Tibial nerve (tissue), 4 donors: ENCODE results near the gene EOGT. TPM values are rescaled to one million over a fixed set of nuclear protein-coding genes. Genes with fewer than 3 reads are reported as not detected.

ENCODE experiments used
- DNase-seq, 2 donors: peaks; one replicate each; pipeline ENCODE4 v3.0.0-alpha.2; 2019; ENCODE audit warnings: low spot score in 2 of 2
- H3K27ac ChIP-seq, 4 donors: fragments of 200-600 bp; sonication (generic) in 3 of 4; one replicate each; pipeline ENCODE4 v1.5.1; 2017 to 2019; ENCODE audit warnings: mild to moderate bottlenecking in 1 of 4
- H3K27me3 ChIP-seq, 2 donors: fragments of 200-600 bp; sonication (generic) in 1 of 2; one replicate each; pipeline versions ENCODE4 v1.5.1 to v1.6.0; 2017 to 2019
- H3K36me3 ChIP-seq, 3 donors: fragments of 200-600 bp; sonication (generic); one replicate each; pipeline ENCODE4 v1.5.1; 2018 to 2019
- H3K4me1 ChIP-seq, 4 donors: fragments of 200-600 bp; sonication (generic) in 3 of 4; one replicate each; pipeline ENCODE4 v1.5.1; 2017 to 2019
- H3K4me3 ChIP-seq, 4 donors: fragments of 200-600 bp; sonication (generic) in 3 of 4; one replicate each; pipeline ENCODE4 v1.5.1; 2017 to 2019; ENCODE audit warnings: mild to moderate bottlenecking in 1 of 4, moderate library complexity in 1 of 4
- H3K9me3 ChIP-seq, 4 donors: fragments of 200-600 bp; sonication (generic) in 3 of 4; one replicate each; pipeline ENCODE4 v1.5.1; 2017 to 2019
- CTCF ChIP-seq, 5 experiments: fragments of 200-600 bp in 3 of 5; fragments of 450-650 bp in 2 of 5; sonication (generic) in 3 of 5; IDR thresholded peaks; one replicate each; pipeline ENCODE4 v1.5.1; 2016 to 2019; ENCODE audit warnings: antibody characterized with exemption in 5 of 5, mild to moderate bottlenecking in 3 of 5, moderate library complexity in 2 of 5
- EP300 ChIP-seq, 2 donors: sonication (generic); formaldehyde crosslinking; IDR thresholded peaks; one replicate each; pipeline ENCODE4 v1.6.1; 2017; ENCODE audit warnings: antibody characterized with exemption in 2 of 2, mild to moderate bottlenecking in 1 of 2
- POLR2A ChIP-seq, 2 donors: fragments of 450-650 bp; IDR thresholded peaks; one replicate each; pipeline ENCODE4 v1.6.1; 2017; ENCODE audit warnings: antibody characterized with exemption in 2 of 2, mild to moderate bottlenecking in 2 of 2, moderate library complexity in 2 of 2
- WGBS, 2 donors: methylation state at CpG; one replicate each; pipeline ENCODE4 v1.1.5; 2018; 5-methylcytosine and 5-hydroxymethylcytosine counted together
- total RNA-seq, 4 donors: library from RNA; depleted of rRNA; stranded (reverse); fragments of >200 nt; gene quantifications; one replicate each; pipeline ENCODE4 v1.1.0, GENCODE V29; 2016

The EOGT gene
- total RNA-seq, 4 donors from 2014 or later, result 27.2 to 55.9 (median 37.1) TPM

DNA sequence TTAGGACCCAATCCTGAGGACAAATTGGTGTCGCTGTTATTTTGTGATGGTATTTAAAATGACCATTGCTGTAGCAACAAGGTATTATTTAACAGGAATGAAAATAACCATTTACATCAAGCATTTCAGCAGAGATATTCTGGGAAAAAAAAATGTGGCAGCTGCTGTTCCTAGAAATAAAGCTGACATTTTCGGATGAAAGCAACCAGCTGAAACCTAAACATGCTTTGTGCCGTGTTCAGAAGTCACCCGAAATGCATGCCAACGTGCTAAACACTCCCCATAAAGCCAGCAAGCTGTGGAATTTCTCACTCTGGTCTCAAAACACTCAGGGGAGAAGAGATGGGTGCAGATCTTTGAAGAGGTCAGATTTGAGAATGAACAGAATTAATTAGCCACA is 49.6 kb downstream of the EOGT start:
- no peak for DNase-seq
- 30 to 32% methylated on average over 5 of the region's 5 CpGs for WGBS, 2 donors
- Histone ChIP-seq H3K27me3 (no peaks in the 10 kb centered on the region), H3K4me1 (no peaks in the 10 kb centered on the region), H3K4me3 (no peak overlapping the region), H3K36me3 (no peaks in the 10 kb centered on the region), H3K27ac (no peak overlapping the region), H3K9me3 (no peaks in the 10 kb centered on the region)
- TF ChIP-seq POLR2A (IDR thresholded peaks at IDR 0.05) (no peak), CTCF (IDR thresholded peaks at IDR 0.05) (no peak)

DNA sequence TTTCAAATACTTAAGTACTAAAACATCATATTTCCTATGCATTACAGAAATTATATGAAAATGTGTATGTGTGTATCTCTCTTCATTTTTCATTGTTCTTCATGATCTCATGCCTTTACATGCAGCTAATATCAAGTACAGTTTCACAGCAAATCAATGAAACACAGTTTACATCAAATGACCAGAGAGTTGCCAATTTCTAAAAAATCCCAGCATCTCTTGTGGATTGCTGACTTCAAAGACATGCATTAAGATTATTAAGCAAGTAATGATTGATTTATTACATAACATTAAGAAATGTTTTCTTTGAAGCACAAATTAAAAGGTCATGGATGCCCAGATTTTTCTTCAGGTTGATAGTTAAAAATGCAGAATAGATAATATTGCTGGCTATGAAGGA is 50.1 kb downstream of the EOGT start:
- H3K9me3 ChIP-seq, result no peaks in the 10 kb centered on the region
- DNase-seq, result no peak
- no peak overlapping the region for H3K27ac ChIP-seq
- no peaks in the 10 kb centered on the region for H3K27me3 ChIP-seq
- TF ChIP-seq CTCF (IDR thresholded peaks at IDR 0.05) (no peak), POLR2A (IDR thresholded peaks at IDR 0.05) (no peak), EP300 (IDR thresholded peaks at IDR 0.05) (no peak)
- no peaks in the 10 kb centered on the region for H3K4me1 ChIP-seq
- H3K4me3 ChIP-seq, result no peak overlapping the region
- no peaks in the 10 kb centered on the region for H3K36me3 ChIP-seq

- Histone ChIP-seq H3K4me3 (no peak overlapping the region), H3K9me3 (no peaks in the 10 kb centered on the region), H3K27me3 (no peaks in the 10 kb centered on the region), H3K27ac (no peak overlapping the region), H3K4me1 (no peaks in the 10 kb centered on the region), H3K36me3 (no peaks in the 10 kb centered on the region)
- DNase-seq, result no peak
- 61 to 65% methylated on average over 3 of the region's 3 CpGs for WGBS, 2 donors
- TF ChIP-seq CTCF (IDR thresholded peaks at IDR 0.05) (no peak), POLR2A (IDR thresholded peaks at IDR 0.05) (no peak), EP300 (IDR thresholded peaks at IDR 0.05) (no peak)
Measured at GRCh38 chr3:68958932-68959331, 54.6 kb downstream of the EOGT start.

GRCh38 chr3:68957895-68958294 is 55.6 kb downstream of the EOGT start:
- Histone ChIP-seq H3K36me3 (no peaks in the 10 kb centered on the region), H3K27ac (no peak overlapping the region), H3K27me3 (no peaks in the 10 kb centered on the region), H3K4me1 (no peaks in the 10 kb centered on the region), H3K4me3 (no peak overlapping the region), H3K9me3 (no peaks in the 10 kb centered on the region)
- TF ChIP-seq EP300 (IDR thresholded peaks at IDR 0.05), result no peak
- no peak for TF ChIP-seq CTCF (IDR thresholded peaks at IDR 0.05)
- no peak for TF ChIP-seq POLR2A (IDR thresholded peaks at IDR 0.05)
- DNase-seq, result no peak
- WGBS, 2 donors, result 87 to 92% methylated on average over 3 of the region's 3 CpGs

- no peaks in the 10 kb centered on the region for H3K27me3 ChIP-seq
- WGBS, 2 donors, result 48 to 51% methylated on average over 6 of the region's 6 CpGs
- no peak overlapping the region for H3K4me3 ChIP-seq
- H3K36me3 ChIP-seq, result no peaks in the 10 kb centered on the region
- TF ChIP-seq CTCF (IDR thresholded peaks at IDR 0.05), result no peak
- TF ChIP-seq POLR2A (IDR thresholded peaks at IDR 0.05), result no peak
- no peak for TF ChIP-seq EP300 (IDR thresholded peaks at IDR 0.05)
- DNase-seq, result no peak
- H3K4me1 ChIP-seq, result no peaks in the 10 kb centered on the region
- H3K27ac ChIP-seq, result no peak overlapping the region
- H3K9me3 ChIP-seq, result no peaks in the 10 kb centered on the region
Measured at GRCh38 chr3:68953816-68954444, 59.6 kb downstream of the EOGT start.
